ENCODE measurements around the gene INSIG2. TPM values are rescaled to one million over a fixed set of nuclear protein-coding genes. Genes with fewer than 3 reads are reported as not detected.

The INSIG2 gene
- total RNA-seq, 1 experiment from 2014 or later, result 8.5 TPM

DNA sequence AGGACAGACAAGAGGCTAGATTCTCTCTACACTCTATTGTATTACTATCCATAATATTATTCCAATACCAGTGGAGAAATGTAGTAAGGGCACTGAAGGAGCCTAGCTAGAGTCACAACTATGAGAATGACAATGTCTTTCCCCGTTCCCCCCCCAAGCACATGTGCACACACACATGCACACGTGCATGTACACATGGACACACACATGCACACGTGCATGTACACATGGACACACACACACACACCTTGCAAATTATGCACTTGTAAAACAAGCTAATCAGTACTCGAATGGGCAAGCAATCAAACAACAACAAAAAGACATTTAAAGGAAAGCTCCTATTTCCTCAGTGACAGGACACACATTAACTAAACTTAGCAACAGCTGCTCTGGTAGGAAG, 65.2 kb downstream of the INSIG2 start:
- no peak for TF ChIP-seq EZH2phosphoT487 (IDR thresholded peaks at IDR 0.05; ENCODE audit: borderline replicate concordance, low read length)
- TF ChIP-seq, protein P1, sequence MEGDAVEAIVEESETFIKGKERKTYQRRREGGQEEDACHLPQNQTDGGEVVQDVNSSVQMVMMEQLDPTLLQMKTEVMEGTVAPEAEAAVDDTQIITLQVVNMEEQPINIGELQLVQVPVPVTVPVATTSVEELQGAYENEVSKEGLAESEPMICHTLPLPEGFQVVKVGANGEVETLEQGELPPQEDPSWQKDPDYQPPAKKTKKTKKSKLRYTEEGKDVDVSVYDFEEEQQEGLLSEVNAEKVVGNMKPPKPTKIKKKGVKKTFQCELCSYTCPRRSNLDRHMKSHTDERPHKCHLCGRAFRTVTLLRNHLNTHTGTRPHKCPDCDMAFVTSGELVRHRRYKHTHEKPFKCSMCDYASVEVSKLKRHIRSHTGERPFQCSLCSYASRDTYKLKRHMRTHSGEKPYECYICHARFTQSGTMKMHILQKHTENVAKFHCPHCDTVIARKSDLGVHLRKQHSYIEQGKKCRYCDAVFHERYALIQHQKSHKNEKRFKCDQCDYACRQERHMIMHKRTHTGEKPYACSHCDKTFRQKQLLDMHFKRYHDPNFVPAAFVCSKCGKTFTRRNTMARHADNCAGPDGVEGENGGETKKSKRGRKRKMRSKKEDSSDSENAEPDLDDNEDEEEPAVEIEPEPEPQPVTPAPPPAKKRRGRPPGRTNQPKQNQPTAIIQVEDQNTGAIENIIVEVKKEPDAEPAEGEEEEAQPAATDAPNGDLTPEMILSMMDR (conservative IDR thresholded peaks at IDR 0.05; ENCODE audit: low read depth, low read length), result no peak
- no peak for TF ChIP-seq EZH2 (IDR thresholded peaks at IDR 0.05; ENCODE audit: low read length, unreplicated experiment)
- Histone ChIP-seq H3K27me3 (ENCODE audit: low read length) (no peaks in the 10 kb centered on the region), H3K4me1 (ENCODE audit: insufficient read depth, low read length) (no peaks in the 10 kb centered on the region), H3F3A (ENCODE audit: low read length, unreplicated experiment) (no peaks in the 10 kb centered on the region), H3K9ac (ENCODE audit: low read length) (no peak overlapping the region), H4K20me1 (ENCODE audit: low read length) (no peaks in the 10 kb centered on the region), H3K9me3 (ENCODE audit: low read length) (no peaks in the 10 kb centered on the region), H2AFZ (ENCODE audit: low read length) (no peak overlapping the region), H3K4me2 (ENCODE audit: low read length) (no peak overlapping the region), H3K27ac (ENCODE audit: low read length) (no peak overlapping the region), H3K9me2 (replicated peaks; ENCODE audit: low read length) (no peaks in the 10 kb centered on the region), H3K79me2 (ENCODE audit: low read length) (no peaks in the 10 kb centered on the region), H3K36me3 (ENCODE audit: low read depth, low read length) (no peaks in the 10 kb centered on the region), H3K4me3 (ENCODE audit: low read length) (no peak overlapping the region)
- intact Hi-C loops (cut with micrococcal nuclease), result no loop called here
- DNase-seq (no peak), ATAC-seq (no peak)
- POLR2A ChIA-PET (ENCODE audit: unreplicated experiment), result no interaction called here
- no TSS peak for BruUV-seq (replicated peaks)
- CTCF ChIA-PET, result no interaction called here

DNA sequence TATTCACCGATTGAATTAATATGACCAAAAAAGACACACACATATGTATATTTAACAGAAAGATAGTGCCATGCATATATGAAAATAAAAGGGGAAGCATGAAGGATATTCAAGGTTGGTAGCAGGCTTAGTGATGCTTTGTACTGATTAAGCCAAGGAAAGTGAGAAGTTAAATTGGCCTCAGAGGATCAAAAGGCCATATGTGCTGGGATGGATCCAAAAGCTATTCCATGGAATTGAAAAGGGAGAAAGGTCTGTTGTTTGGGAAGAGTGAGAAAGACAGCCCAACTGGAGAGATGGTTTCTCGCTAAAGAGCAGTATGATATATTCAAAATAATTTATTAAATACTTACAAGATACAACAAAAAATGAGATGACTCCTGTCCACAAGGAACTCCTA, 65.9 kb downstream of the INSIG2 start:
- H3K9me3 ChIP-seq (ENCODE audit: low read length), result no peaks in the 10 kb centered on the region
- DNase-seq (no peak), ATAC-seq (no peak)
- H4K20me1 ChIP-seq (ENCODE audit: low read length), result no peaks in the 10 kb centered on the region
- no peak overlapping the region for H2AFZ ChIP-seq (ENCODE audit: low read length)
- H3K36me3 ChIP-seq (ENCODE audit: low read depth, low read length), result no peaks in the 10 kb centered on the region
- no peak overlapping the region for H3K9ac ChIP-seq (ENCODE audit: low read length)
- intact Hi-C loops (cut with micrococcal nuclease), result no loop called here
- TF ChIP-seq, protein P1 (conservative IDR thresholded peaks at IDR 0.05; ENCODE audit: low read depth, low read length), result no peak
- TF ChIP-seq EZH2phosphoT487 (IDR thresholded peaks at IDR 0.05; ENCODE audit: borderline replicate concordance, low read length), result no peak
- no peak for TF ChIP-seq EZH2 (IDR thresholded peaks at IDR 0.05; ENCODE audit: low read length, unreplicated experiment)
- no peaks in the 10 kb centered on the region for H3F3A ChIP-seq (ENCODE audit: low read length, unreplicated experiment)
- no peak overlapping the region for H3K4me2 ChIP-seq (ENCODE audit: low read length)
- H3K9me2 ChIP-seq (replicated peaks; ENCODE audit: low read length), result no peaks in the 10 kb centered on the region
- no peaks in the 10 kb centered on the region for H3K27me3 ChIP-seq (ENCODE audit: low read length)
- no peaks in the 10 kb centered on the region for H3K79me2 ChIP-seq (ENCODE audit: low read length)
- no peaks in the 10 kb centered on the region for H3K4me1 ChIP-seq (ENCODE audit: insufficient read depth, low read length)
- POLR2A ChIA-PET (ENCODE audit: unreplicated experiment), result no interaction called here
- H3K27ac ChIP-seq (ENCODE audit: low read length), result no peak overlapping the region
- H3K4me3 ChIP-seq (ENCODE audit: low read length), result no peak overlapping the region
- CTCF ChIA-PET, result no interaction called here
- no TSS peak for BruUV-seq (replicated peaks)

Other genes starting within 250 kb of the INSIG2 start
- 14.0 and 21.3 TPM in 2 replicates for gene CCDC93, start 74.4 kb upstream of the INSIG2 start, total RNA-seq (2014; rRNA removed)

Data from PC-3 (cell line).